Upper lobe of left lung (tissue), 4 donors: ENCODE results near the gene CLK4.

Experiments
- CTCF ChIP-seq, 6 experiments: fragments of 450-650 bp in 4 of 6; fragments of 200-600 bp in 2 of 6; sonication (generic) in 2 of 6; IDR thresholded peaks; one replicate each; pipeline ENCODE4 v1.5.1; 2016 to 2019; ENCODE audit warnings: antibody characterized with exemption in 6 of 6
- EP300 ChIP-seq, 4 donors: sonication (generic); formaldehyde crosslinking; IDR thresholded peaks; one replicate each; pipeline ENCODE4 v1.5.1; 2017; ENCODE audit warnings: antibody characterized with exemption in 4 of 4, control low read depth in 2 of 4
- POLR2A ChIP-seq, 4 donors: fragments of 450-650 bp; IDR thresholded peaks; one replicate each; pipeline ENCODE4 v1.5.1; 2016 to 2017; ENCODE audit warnings: antibody characterized with exemption in 4 of 4, mild to moderate bottlenecking in 2 of 4
- POLR2AphosphoS5 ChIP-seq, 2 donors: sonication (generic); formaldehyde crosslinking; IDR thresholded peaks; one replicate each; pipeline ENCODE4 v1.5.1; 2017; ENCODE audit warnings: antibody characterized with exemption in 2 of 2

- TF ChIP-seq EP300 (IDR thresholded peaks at IDR 0.05): no peak
- no peak for TF ChIP-seq CTCF (IDR thresholded peaks at IDR 0.05)
- no peak for TF ChIP-seq POLR2A (IDR thresholded peaks at IDR 0.05)
- no peak for TF ChIP-seq POLR2AphosphoS5 (IDR thresholded peaks at IDR 0.05)
Measured at GRCh38 chr5:178630951-178631350, 4.1 kb upstream of the CLK4 start.
